ENCODE measurements around the gene KDM1A.

The KDM1A gene

DNA sequence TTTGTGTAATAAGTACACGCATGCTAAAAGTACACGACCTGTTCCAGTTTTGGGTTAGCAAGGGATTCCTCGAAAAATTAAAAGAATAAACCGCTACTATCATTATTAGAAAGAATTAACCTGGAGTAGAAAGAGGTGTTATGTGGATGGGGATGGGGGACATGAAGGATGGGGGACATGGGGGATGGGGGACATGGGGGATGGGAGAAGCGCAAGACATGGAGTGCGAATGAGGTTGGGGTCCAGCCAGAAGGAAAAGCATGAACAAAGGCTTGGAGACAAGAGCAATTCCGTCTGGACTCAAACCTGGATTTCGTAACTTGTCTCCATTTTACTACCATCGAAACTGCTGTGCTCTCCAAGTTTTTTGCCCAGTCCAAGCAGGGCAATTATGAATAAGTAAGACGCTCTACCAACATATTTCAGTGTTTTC, 591 bp upstream of the KDM1A start:
- no peak for DNase-seq

DNA sequence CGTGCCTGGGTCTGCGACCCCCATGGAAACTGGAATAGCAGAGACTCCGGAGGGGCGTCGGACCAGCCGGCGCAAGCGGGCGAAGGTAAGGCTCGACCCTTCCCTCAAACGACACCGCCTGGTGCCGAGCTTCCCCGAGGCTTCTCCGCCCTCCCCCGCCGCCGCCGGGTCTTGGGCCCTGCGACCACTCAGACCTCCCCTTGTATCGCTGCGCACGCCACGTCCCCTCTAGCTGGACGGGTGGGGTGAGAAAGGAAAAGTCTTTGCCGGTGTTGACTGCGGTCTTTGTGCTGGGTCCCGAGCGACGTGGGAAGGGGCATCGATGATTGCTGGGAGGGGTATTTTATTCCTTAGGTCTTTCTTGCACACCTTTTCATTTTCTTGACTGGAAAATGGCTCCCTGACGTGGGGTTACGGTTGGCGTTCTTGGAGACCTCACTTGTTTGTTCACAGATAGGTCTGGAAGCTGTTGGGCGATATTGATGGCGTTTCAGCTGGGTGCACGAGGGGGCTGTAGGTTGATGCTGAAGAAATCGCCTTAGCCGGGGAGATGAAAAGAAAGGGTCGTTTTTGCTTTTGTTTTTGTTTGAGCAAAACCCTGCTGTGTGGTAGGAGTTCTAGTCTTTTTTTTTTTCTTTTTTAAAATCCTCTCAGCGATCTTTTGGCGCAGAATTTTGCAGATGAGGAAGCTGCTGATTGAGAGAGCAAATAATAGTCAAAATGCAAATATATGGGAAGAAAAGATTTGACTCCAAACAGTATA, 776 bp downstream of the KDM1A start:
- DNase-seq = peak; percentile 17

DNA sequence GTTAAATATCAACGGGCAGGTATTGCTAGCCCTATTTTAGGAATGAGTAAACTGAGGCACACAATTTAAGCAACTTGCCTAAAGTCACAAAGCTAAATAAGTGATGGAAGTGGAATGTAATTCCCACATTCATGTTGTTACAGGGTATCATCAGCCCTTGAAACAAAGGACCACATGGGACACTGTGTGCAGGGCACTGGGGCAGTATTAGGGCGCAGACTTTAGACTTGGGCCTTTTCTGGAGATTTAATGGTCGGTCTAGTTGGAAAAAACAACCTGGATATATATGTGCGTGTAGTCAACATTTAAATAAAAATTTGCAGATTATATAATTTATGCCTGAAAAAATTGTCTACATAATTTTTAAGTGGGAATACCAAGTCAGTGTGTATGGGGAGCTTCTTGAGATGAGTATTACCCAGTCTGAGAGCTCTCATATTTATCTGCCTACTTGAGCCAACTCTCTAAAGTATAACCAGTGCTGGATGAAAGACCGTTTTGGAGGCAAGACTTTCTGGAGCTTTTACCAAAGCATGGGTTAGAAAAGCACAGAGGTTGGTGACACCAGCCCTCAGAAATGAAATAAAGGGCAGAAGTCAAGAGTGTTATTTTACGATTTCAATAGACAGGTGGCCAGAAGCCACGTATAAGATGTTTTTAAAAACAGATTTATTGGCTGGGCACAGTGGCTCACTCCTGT, 1.6 kb downstream of the KDM1A start:
- no peak for DNase-seq

DNA sequence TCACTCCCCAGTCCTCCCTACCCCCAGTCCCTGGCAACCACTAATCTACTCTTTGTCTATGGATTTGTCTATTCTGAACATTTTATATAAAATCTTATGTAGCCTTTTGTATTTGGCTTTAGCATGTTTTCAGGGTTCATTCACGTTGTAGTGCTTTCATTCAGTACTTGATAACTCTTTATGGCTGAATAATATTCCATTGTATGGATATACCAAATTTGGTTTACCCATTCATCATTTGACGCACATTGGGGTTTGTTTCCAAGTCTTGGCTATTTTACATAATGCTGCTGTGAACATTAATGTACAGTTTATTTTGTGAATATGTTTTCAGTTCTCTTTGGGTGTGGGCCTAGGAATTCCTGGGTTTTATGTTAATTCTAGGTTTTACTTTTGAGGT, 2.6 kb downstream of the KDM1A start:
- DNase-seq = no peak

DNA sequence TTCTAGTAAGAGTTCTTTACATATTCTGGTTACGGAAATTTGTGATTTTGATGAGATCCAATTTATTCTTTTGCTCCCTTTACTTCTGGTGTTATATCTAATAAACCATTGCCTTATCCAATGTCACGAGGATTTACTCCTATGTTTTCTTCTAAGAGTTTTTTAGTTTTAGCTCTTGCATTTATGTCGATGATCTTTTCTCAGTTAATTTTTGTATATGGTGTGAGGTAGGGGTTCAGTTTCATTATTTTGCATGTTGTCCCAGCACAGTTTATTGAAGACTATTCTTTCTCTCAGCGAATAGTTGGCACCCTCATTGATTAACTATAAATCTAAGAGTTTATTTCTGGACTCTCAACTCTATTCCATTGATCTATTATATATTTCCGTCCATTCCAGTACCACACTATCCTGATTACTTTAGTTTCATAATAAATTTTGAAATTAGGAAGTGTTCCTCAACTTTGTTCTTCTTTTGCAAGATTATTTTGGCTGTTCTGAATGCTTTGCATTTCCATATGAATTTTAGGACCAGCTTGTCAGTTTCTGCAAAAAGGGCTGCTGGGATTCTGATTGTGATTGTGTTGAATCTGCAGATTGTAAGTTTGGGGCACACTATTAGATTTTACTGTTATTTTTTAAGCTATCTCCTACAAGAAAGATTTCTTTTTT, 4.0 kb downstream of the KDM1A start:
- no peak for DNase-seq

DNA sequence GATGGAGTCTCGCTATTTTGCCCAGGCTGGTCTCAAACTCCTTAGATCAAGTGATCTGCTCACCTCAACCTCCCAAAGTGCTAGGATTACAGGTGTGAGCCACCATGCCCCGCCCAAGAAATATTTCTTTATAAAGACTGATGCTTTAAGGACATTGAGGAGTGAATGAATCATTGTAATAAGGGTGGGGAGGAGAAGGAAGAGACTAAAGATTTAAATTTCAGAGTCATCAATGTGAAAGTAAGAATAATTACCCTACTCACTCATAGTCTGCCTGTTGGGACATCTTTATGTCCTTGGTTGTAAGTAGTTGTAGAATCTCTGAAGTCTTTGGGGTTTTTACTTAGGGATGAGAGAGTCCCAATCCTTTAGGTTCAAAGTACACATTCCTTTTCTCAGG, 7.3 kb downstream of the KDM1A start:
- DNase-seq = no peak

DNA sequence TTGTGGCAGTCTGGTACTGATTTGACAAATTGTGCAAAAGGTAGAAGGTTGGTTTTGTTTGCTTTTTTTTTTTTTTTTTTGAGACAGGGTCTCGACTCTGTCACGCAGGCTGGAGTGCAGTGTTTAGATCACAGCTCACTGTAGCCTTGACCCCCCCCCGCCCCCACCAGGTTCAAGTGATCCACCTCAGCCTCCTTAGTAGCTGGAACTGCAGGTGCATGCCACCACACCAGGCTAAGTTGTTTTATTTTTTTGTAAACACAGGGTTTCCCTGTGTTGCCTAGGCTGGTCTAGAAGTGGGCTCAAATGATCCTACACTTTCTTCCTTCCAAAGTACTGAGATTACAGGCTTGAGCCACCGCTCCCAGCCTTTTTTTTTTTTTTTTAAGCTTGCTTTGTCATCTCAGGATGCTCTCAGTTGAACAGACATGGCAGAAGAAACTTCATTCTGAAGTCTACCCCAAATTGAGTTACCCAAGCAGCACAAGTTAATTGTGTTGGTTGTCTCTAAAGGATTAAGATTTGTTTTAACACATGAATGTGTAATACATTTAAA, 8.2 kb downstream of the KDM1A start:
- DNase-seq = no peak

DNA sequence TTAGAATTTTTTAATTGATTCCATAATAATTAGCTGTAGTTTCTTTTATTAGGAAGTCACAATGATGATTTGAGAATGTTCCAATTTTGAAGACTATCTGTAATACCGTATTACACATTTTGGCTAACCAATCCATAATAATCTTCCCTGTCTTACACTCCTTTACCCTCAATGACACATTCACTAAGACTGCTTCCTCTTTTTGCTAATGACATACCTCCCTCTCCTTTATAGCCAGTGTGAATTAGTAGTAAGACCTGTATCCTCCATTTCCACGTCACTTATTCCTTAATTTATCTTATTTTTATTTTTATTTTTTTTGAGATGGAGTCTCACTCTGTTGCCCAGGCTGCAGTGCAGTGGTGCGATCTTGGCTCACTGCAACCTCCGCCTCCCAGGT, 10.1 kb downstream of the KDM1A start:
- DNase-seq = no peak

DNA sequence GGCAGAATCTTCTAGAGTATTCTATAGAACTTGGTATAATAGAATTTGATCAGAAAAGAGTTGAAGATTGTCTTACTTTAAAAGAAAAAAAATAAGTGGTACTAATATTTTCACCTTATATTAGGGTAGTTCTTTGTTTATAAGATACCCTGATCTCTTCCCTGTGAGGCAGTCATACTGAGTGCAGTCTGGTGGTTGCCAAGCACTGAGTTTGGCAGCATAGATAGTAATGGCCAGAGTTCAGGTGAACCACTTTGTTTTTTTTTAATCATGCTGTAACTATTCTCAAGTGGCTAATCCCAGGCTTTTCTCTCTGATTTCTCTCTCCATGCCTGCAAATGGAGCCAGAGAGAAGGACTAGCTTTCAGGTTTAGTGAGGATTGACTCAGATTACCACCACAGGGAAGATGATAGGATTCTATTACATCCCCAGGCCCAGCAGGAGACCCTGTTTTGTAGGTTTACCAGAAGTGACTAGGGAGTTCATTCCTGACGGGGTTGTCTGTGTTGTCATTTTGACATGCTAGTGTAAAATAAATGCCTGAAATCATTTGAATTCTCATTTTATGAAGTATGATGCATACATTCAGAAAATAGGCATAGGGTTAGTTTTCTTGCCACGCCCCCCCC, 16.7 kb downstream of the KDM1A start:
- DNase-seq = no peak

DNA sequence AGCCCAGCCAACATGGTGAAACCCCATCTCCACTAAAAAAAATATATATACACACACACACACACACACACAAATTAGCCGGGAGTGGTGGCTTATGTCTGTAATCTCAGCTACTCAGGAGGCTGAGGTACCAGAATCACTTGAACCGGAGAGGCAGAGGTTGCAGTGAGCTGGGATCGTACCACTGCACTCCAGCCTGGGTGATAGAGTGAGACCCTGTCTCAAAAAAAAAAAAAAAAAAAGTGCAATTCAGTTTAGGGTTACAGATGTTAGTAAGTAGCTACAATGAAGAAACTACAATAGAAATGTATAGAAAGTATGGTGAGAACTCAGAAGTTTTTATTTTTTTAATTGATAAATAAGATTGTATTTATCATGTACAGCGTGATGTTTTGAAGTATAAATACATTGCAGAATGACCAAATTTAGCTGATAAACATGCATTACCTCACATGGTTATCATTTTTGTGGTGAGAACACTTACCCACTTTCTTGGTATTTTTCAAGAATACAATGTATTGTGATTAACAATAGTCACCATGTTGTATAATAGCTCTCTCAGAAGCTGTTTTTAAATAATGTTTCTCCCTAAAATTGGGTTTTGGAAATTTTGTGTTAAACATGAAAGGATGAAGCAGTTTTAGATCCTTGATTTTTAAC, 17.9 kb downstream of the KDM1A start:
- DNase-seq = no peak

DNA sequence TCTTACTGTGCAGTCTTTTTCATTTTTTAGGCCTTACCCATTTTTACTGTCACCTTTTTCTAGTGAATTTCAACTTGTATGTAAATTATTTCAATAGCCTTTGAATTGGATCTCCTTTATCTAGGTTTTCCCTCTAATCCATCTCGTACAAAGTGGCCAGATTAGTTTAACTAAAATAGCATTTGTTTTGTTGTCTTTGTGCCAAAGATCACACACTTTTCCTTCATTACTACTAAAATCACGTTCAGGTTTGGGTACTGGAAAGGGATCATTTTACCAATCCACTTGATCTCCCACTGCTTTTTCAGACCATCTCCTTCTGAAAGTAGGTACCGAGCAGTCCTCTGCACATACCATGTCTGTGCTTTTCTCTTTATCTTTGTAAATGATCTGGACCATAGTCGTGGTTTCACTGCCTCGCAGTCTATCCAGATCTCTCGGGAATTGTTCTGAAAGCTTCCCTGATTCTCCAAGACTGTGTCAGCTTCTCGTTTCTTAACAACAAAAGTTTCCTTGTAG, 20.1 kb downstream of the KDM1A start:
- no peak for DNase-seq

DNA sequence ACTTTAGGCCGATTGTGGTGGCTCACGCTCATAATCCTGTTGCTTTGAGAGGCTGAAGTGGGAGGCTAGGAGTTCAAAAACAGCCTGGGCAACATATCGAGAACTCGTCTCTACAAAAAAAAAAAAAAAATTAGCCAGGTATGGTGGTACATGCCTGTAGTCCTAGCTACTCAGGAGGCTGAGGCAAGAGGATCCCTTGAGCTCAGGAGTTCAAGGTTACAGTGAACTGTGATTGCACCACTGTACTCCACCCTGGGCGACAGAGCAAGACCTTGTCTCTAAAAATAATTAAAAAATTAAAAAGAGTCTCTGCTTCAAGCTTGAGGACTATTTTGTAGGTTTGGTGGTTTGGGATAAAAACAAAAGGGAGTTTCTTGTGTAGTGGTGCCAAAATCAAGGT, 21.2 kb downstream of the KDM1A start:
- DNase-seq = no peak

DNA sequence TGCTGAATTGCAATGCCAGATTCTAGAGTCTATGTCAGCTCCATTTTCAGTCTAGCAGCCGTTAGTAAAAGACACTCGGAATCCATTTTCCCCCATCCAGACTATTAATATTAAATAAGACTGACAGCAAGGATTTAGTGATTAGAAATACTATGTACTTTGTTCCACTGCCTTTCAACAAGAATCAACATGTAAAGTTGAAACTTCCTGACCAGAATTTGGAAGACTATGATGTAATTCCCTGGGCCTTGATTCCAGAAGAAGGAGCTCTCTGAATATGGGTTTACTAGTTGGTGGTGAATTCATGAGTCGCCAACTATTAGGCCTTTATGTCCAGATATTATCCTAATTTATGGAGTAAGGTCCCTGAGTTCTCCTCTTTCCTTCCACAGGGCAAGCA, 24.8 kb downstream of the KDM1A start:
- no peak for DNase-seq

DNA sequence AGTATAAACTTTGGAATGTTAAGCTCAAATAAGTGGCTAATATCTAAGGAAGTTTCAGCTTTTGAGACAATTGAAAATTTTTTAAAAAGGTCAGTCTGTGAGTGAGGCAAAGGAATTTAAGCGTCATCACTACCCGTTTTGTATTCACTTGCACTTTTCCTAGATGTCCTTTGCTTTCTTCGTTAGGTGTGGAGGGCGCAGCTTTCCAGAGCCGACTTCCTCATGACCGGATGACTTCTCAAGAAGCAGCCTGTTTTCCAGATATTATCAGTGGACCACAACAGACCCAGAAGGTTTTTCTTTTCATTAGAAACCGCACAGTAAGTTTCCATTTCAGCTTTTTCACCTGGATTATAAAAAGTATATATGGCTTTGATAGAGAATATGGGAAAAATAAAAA, 30.9 kb downstream of the KDM1A start:
- no peak for DNase-seq

DNA sequence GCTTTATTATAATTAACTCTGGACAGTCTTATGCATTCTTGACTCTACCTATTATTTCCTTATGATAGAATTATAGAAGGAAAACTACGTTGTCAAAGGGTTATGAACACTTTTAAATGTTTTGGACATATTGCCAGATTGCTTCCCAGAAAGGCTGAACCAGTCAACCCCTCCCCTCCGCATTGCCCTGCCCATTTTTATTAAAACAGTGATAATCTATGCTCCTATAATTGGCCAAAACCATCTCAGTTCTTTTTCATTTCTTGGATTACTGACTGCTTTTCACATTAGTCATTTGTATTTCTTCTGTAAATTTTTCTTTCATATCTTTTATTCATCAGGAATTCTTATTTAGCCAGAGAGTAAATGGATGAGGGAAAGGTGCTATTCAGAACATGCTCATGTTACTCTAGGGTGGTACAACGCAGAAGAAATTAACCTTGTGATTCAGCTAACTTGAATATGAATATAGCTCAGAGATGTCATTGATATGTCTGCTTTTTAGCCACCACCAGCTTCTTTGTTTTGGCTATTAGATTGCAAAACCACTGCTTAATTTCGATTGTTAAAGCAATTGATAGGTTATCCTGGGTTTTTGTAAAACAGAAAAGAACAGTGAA, 32.1 kb downstream of the KDM1A start:
- DNase-seq = no peak

DNA sequence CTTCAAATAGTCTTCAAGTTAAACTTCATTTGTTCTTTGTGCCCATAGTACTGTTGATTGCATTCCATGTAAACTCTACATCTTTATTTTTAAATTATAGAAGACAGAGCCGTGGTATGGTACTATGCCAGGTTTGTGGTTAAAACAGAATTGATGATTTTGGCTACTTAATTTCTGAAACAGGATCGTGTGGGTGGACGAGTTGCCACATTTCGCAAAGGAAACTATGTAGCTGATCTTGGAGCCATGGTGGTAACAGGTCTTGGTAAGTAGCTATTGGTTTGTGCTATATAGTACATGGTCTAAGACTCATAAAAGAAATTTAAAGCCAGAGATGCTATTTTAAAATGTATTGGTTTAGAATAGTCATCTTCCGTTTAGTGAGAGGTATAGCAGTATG, 38.0 kb downstream of the KDM1A start:
- DNase-seq = no peak

DNA sequence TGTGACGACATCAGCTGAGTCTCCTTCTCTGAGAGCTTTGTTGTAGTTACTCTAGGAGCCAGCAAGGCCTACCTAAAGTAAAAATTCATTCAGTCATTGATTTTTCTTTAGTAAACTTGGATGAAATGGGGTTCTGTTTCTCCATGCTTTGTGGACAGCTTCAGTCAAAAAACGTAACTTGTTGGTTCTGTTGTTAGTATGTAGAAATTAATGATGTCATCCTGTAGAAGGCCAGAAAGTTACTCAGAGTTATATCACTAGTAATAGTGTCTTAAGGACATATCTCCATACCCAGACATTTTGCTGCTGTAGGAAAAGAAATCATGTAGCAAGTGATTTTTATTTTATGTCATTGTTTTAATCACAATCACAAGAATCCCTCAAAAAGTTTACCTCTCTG, 43.0 kb downstream of the KDM1A start:
- no peak for DNase-seq

DNA sequence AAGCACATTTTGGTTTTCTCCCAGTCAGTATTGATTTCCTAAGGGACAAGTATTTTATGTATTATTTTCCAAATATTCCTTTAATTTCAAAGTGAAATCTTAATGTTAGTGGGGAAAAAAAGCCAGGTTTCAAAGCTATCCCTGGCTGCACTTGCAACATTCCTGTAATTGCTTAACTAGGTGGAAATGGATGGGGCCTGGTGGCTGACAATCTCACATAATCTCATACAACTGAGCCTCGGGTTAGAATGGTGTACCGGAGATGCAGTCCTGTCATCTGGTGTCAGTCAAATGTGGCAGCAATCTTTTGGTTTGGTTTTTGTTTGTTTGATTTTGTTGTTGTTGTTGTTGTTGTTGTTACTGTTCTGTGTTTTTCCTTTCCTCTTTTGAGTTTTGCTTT, 46.1 kb downstream of the KDM1A start:
- no peak for DNase-seq

DNA sequence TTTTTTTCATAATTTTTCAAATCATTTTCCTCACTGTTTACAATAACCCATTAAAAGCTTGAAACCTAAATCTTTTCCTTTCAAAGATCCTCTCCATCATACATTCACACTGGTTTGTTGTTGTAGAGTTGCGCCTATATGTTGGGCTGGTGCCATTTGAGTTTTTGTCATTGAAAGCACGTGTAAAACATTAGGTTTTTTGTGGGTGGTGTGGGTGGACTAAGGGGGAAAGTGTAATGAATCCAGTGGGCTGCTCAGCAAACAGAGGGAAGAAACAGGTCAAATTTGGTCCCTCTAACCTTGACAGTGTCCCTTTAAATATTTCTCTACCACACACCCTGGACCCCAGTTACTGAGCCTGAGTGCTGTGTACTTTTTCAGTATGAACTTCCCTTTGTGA, 46.8 kb downstream of the KDM1A start:
- DNase-seq = no peak

DNA sequence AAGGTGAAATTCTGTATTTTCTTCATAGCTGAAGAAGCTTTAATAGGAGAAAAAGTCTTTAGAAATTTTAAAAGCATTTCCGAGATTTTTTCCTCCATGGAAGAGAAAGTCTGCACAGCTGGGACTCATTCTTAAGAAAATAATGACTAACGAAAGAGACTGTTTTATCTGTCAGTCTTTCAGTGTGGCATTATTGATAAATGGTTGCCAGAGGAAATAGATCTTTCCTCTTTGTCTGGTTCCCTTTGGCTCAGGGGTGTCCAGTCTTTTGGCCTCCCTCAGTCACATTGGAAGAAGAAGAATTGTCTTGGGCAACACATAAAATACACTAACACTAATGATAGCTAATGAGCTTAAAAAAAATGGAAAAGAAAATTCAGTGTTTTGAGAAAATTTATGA, 49.9 kb downstream of the KDM1A start:
- no peak for DNase-seq

DNA sequence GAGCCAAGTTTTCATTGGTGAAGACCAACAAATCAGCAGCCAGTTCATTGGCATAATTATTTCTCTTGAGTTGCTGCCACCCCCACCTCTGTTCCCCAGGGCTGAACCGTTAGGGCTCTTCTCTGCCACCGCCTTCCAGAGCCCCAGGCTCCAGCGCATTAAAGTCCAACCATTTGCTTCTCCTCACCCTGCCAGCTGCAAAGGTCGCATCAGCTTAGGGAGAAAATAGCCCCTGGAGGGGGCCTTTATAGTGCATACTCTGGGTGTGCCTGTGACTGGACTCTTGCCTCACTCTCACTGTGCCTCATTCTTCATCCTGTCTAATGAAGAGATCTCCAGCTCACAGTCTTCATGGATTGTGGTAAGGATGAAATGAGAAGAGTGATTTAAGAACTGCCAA, 50.4 kb downstream of the KDM1A start:
- no peak for DNase-seq

DNA sequence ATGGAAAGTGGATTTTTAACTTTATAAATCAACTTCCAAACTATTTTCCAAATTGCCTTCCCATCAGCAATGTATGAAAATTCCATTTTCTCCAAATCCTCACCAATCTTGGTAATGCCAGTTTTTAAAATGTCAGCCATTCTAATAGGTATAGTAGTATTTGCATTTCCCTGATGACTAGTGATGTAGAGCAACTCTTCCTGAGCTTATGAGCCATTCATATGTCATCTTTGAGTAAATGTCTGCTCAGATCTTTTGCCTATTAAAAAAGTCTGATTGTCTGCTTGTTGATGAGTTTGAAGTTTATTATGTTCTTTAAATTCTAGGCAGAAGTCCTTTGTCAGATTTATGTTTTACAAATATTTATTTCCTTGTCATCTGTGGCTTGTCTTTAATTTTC, 54.7 kb downstream of the KDM1A start:
- DNase-seq = no peak

All from stimulated activated CD4-positive, alpha-beta T cell treated with anti-CD3 and anti-CD28 coated beads, Interleukin-4, amount 100 ng/mL, for 1 hour (primary cell).